ENCODE results near the gene SPINK1.

- TF ChIP-seq, protein P1, sequence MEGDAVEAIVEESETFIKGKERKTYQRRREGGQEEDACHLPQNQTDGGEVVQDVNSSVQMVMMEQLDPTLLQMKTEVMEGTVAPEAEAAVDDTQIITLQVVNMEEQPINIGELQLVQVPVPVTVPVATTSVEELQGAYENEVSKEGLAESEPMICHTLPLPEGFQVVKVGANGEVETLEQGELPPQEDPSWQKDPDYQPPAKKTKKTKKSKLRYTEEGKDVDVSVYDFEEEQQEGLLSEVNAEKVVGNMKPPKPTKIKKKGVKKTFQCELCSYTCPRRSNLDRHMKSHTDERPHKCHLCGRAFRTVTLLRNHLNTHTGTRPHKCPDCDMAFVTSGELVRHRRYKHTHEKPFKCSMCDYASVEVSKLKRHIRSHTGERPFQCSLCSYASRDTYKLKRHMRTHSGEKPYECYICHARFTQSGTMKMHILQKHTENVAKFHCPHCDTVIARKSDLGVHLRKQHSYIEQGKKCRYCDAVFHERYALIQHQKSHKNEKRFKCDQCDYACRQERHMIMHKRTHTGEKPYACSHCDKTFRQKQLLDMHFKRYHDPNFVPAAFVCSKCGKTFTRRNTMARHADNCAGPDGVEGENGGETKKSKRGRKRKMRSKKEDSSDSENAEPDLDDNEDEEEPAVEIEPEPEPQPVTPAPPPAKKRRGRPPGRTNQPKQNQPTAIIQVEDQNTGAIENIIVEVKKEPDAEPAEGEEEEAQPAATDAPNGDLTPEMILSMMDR (conservative IDR thresholded peaks at IDR 0.05 in 1 of 2, IDR thresholded peaks at IDR 0.05 in 1 of 2; ENCODE audit: low read depth in 1 of 2, low read length in 2 of 2): no peak
- TF ChIP-seq EZH2 (IDR thresholded peaks at IDR 0.05; ENCODE audit: low read length, missing control alignments): no peak
Measured at GRCh38 chr5:147800491-147800890, 31.0 kb downstream of the SPINK1 start.

Data from fibroblast of lung (primary cell).